ENCODE measurements around the gene SLC29A4. TPM values are rescaled to one million over a fixed set of nuclear protein-coding genes. Genes with fewer than 3 reads are reported as not detected.
"Not testable (repeated sequence)": the region's sequence is repeated elsewhere in the genome, so short reads cannot be mapped to it uniquely, and the experiment has no call there.

The SLC29A4 gene
- total and polyA plus RNA-seq, 2 of the 4 experiments (the other 2 are of a cell fraction) = 2.3 to 7.6 TPM

DNA sequence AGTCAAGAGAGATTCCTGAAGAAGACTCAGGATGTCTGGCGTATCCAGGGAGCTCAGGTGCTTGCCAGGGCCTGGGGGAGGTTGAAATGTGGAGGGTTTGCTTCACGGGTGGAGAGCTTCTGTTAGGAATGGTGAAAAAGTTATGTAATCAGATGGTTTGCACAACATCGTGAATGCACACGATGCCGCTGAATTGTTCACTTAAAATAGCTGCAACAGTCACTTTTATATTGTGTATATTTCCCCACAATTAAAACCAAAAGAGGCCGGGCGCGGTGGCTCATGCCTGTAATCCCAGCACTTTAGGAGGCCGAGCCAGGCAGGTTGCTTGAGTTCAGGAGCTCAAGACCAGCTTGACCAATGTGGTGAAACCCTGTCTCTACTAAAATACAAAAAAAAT lies 28.4 kb upstream of the SLC29A4 start:
- H3K79me1 ChIP-seq (ENCODE audit: low read depth in 1 of 2, low read length in 2 of 2); H4K91ac ChIP-seq (ENCODE audit: insufficient read depth, low read depth, low read length); H3K18ac ChIP-seq (ENCODE audit: low read depth, low read length); H3K14ac ChIP-seq (replicated peaks; ENCODE audit: low read depth, low read length); H3K9ac ChIP-seq (ENCODE audit: low read depth, low read length); H2BK15ac ChIP-seq (ENCODE audit: low read depth, low read length); in situ Hi-C loops (cut with MboI; ENCODE audit: low sequenced_read_pairs); H2BK120ac ChIP-seq (ENCODE audit: low read depth, low read length); H3K4me2 ChIP-seq (ENCODE audit: low read depth, low read length); H2BK20ac ChIP-seq (ENCODE audit: low read depth, low read length); H3K36me3 ChIP-seq (ENCODE audit: control insufficient read depth, insufficient read depth, low read length); intact Hi-C loops (cut with micrococcal nuclease); H2BK5ac ChIP-seq (ENCODE audit: low read depth, low read length, poor library complexity, severe bottlenecking); H3K4me3 ChIP-seq (ENCODE audit: insufficient read depth, low read depth, low read length); H3K27ac ChIP-seq (ENCODE audit: insufficient read depth, low read length); H3K9me3 ChIP-seq (ENCODE audit: control insufficient read depth, insufficient read depth, low read length); H2AK5ac ChIP-seq (ENCODE audit: low read depth, low read length); H3K4me1 ChIP-seq (ENCODE audit: control insufficient read depth, insufficient read depth, low read length); BruUV-seq (replicated peaks); DNase-seq; dilution Hi-C loops (cut with HindIII; ENCODE audit: low sequenced_read_pairs, unreplicated experiment); H3K9me1 ChIP-seq (ENCODE audit: insufficient read depth, low read length); H3K4ac ChIP-seq (ENCODE audit: low read depth, low read length); H4K5ac ChIP-seq (ENCODE audit: low read depth, low read length); H4K20me1 ChIP-seq (ENCODE audit: insufficient read depth, low read length); H2AFZ ChIP-seq (replicated peaks; ENCODE audit: low read length, poor library complexity); H4K8ac ChIP-seq (ENCODE audit: low read depth in 2 of 2, low read length in 2 of 2); H3K27me3 ChIP-seq (ENCODE audit: control insufficient read depth, insufficient read depth, low read length); H3K23ac ChIP-seq (ENCODE audit: low read depth, low read length); H3K56ac ChIP-seq (ENCODE audit: extremely low read depth, insufficient read depth, low read length); ATAC-seq (ENCODE audit: low read depth); H2AK9ac ChIP-seq (replicated peaks; ENCODE audit: low read depth, low read length, poor library complexity): not testable (repeated sequence)
- WGBS, 2 experiments (ENCODE audit: extremely low coverage in 2 of 2, insufficient read length in 1 of 2) = no CpG with 5 or more reads among the region's 9 CpGs
- ChIA-PET POLR2A (ENCODE audit: unreplicated experiment) (interaction anchor here (0.6 kb wide), 2 partner anchors 14 to 192 kb away, joined by 5 read pairs; no protein-coding TSS in a partner anchor), CTCF (interaction anchor here (0.7 kb wide), 1 partner anchor 20 kb away, joined by 6 read pairs; no protein-coding TSS in a partner anchor)
